ENCODE results near the gene NFE2L3. TPM values are rescaled to one million over a fixed set of nuclear protein-coding genes. Genes with fewer than 3 reads are reported as not detected.
"Not testable (repeated sequence)": the region's sequence is repeated elsewhere in the genome, so short reads cannot be mapped to it uniquely, and the experiment has no call there.

NFE2L3 gene
- 9.8 TPM for total RNA-seq

- FAIRE-seq (no peak), DNase-seq (ENCODE audit: low spot score in 2 of 2) (peak; percentile 77 to 91)
Observed at GRCh38 chr7:26151953-26152781, at the start of gene NFE2L3. Gene NFE2L3, plus strand, starts transcription at chr7:26152198. Its CDS starts 301 bp downstream, at chr7:26152499.

- no peak for FAIRE-seq
- DNase-seq (ENCODE audit: low spot score in 2 of 2) = no peak
Observed at GRCh38 chr7:26103596-26103995, 48.4 kb upstream of the NFE2L3 start.

GRCh38 chr7:26105236-26105635 lies 46.8 kb upstream of the NFE2L3 start:
- FAIRE-seq (no peak), DNase-seq (ENCODE audit: low spot score in 2 of 2) (no peak)

- DNase-seq (ENCODE audit: low spot score in 2 of 2) = no peak
- no peak for FAIRE-seq
Observed at GRCh38 chr7:26105931-26106330, 46.1 kb upstream of the NFE2L3 start.

- DNase-seq (ENCODE audit: low spot score in 2 of 2) = no peak
- FAIRE-seq = no peak
Observed at GRCh38 chr7:26112203-26112740, 39.7 kb upstream of the NFE2L3 start.

GRCh38 chr7:26115650-26116049 lies 36.3 kb upstream of the NFE2L3 start:
- DNase-seq (ENCODE audit: low spot score in 2 of 2) (no peak), FAIRE-seq (no peak)

GRCh38 chr7:26117142-26117807 lies 34.7 kb upstream of the NFE2L3 start:
- DNase-seq (ENCODE audit: low spot score in 2 of 2) = no peak
- FAIRE-seq = no peak

- FAIRE-seq = no peak
- no peak for DNase-seq (ENCODE audit: low spot score in 2 of 2)
Observed at GRCh38 chr7:26117970-26118369, 34.0 kb upstream of the NFE2L3 start.

GRCh38 chr7:26122745-26123144 lies 29.3 kb upstream of the NFE2L3 start:
- FAIRE-seq (no peak), DNase-seq (ENCODE audit: low spot score in 2 of 2) (no peak)

- DNase-seq (ENCODE audit: low spot score in 2 of 2) = not testable (repeated sequence)
Observed at GRCh38 chr7:26124775-26125174, 27.2 kb upstream of the NFE2L3 start.

GRCh38 chr7:26127411-26127810 lies 24.6 kb upstream of the NFE2L3 start:
- no peak for FAIRE-seq
- DNase-seq (ENCODE audit: low spot score in 2 of 2) = no peak

More at GRCh38 chr7:26124775-26125174, 27.2 kb upstream of the NFE2L3 start:
- FAIRE-seq = peak; percentile 33

GRCh38 chr7:26131056-26131589 lies 20.9 kb upstream of the NFE2L3 start:
- no peak for DNase-seq (ENCODE audit: low spot score in 2 of 2)

GRCh38 chr7:26135076-26135475 lies 16.9 kb upstream of the NFE2L3 start:
- DNase-seq (ENCODE audit: low spot score in 2 of 2) (no peak), FAIRE-seq (no peak)

More at GRCh38 chr7:26131056-26131589, 20.9 kb upstream of the NFE2L3 start:
- FAIRE-seq = no peak

- no peak for DNase-seq (ENCODE audit: low spot score in 2 of 2)
- FAIRE-seq = no peak
Observed at GRCh38 chr7:26135551-26135950, 16.4 kb upstream of the NFE2L3 start.

GRCh38 chr7:26136831-26137230 lies 15.2 kb upstream of the NFE2L3 start:
- DNase-seq (ENCODE audit: low spot score in 2 of 2) = no peak
- no peak for FAIRE-seq

- no peak for DNase-seq (ENCODE audit: low spot score in 2 of 2)
- no peak for FAIRE-seq
Observed at GRCh38 chr7:26140380-26140779, 11.6 kb upstream of the NFE2L3 start.

- no peak for FAIRE-seq
Observed at GRCh38 chr7:26141077-26141476, 10.9 kb upstream of the NFE2L3 start.

GRCh38 chr7:26143298-26144048 lies 8.5 kb upstream of the NFE2L3 start:
- FAIRE-seq (no peak), DNase-seq (ENCODE audit: low spot score in 2 of 2) (no peak)

More at GRCh38 chr7:26141077-26141476, 10.9 kb upstream of the NFE2L3 start:
- DNase-seq (ENCODE audit: low spot score in 2 of 2) = no peak

GRCh38 chr7:26144184-26145080 lies 7.6 kb upstream of the NFE2L3 start:
- no peak for DNase-seq (ENCODE audit: low spot score in 2 of 2)
- FAIRE-seq = no peak
